ENCODE measurements around the gene MYH13. TPM values are rescaled to one million over a fixed set of nuclear protein-coding genes. Genes with fewer than 3 reads are reported as not detected.
"Not testable (repeated sequence)": the region's sequence is repeated elsewhere in the genome, so short reads cannot be mapped to it uniquely, and the experiment has no call there.

The MYH13 gene
- total RNA-seq, 1 donor from 2014 or later: not detected

DNA sequence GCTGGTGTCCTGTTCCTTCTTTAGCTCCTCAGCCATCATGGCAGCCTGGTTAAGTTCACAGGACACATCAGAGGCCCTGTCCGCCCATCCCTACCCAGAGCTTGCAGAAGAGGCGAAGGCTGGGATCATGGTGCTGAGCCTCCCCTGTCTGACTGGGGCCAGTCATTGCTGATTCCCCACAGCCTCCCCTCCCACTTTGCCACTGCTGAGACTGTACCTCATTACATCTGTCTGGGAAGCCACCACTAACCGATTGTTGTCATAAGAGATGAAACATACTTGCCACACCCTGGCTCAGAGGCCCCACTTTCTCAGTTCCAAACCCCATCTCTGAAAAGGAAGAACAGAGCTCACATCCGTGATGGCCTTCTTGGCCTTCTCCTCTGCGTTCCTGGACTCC, 66.2 kb downstream of the MYH13 start:
- intact Hi-C loops (cut with micrococcal nuclease): no loop called here

DNA sequence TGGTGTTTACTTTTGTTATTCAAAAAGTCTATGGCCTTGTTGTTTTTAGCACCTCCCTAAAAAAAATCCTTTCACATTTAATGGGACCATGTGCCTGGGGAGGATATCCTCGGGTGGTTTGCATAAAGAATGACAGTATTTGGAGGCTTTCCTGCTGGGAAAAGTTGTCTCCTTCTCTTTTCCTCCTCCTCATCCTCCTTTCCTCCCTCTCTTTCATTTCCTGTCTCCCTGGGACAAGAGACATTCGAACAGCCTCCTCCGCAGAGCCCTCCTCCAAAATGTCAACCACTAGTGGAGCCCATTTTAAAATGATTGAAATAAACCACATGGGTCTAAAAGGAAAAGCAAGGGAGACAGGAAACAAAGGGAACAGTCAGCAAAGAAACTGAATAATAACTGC, 67.4 kb downstream of the MYH13 start:
- intact Hi-C loops (cut with micrococcal nuclease): no loop called here

DNA sequence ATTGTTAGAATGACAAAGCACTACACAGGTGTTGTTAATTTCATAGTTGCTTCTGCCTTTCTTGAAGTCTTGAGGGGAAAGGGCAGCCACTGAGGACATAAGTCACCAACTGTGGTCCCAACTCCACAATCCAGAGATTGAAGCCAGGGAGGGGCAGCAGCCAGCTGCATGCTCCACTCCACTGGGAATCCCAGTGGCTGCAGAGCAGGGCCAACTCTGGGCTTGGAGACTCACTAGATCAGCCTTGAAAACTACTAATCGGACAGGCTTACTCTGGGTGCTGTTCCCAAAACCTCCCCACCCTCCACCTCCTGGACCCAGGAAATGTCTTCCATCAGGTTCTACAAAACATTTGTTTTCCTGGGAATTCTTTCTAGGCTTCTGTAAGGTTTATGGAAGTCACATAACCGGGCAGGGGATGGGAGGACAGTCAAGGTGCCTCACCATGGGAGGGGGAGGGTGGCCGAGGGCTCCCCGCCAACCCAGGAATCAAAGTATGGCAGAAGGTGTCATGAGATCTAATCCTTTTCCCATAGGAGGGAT, 68.0 kb downstream of the MYH13 start:
- intact Hi-C loops (cut with micrococcal nuclease): no loop called here

DNA sequence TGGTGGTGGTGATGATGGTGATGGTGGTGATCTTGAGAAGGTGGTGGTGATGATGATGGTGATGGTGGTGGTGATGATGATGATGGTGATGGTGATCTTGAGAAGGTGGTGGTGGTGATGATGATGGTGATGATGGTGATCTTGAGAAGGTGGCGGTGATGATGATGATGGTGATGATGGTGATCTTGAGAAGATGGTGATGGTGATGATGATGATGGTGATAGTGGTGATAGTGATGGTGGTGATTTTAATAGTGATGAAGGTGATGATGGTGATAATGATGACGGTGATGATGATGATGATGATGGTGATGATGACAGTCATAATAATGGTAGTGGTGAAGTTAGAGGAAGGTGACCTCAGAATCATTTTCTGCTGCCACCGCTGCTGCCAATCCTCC, 75.1 kb downstream of the MYH13 start:
- intact Hi-C loops (cut with micrococcal nuclease): loop anchor here (5.0 kb wide), 1 partner anchor 60 kb away; no protein-coding TSS in a partner anchor

DNA sequence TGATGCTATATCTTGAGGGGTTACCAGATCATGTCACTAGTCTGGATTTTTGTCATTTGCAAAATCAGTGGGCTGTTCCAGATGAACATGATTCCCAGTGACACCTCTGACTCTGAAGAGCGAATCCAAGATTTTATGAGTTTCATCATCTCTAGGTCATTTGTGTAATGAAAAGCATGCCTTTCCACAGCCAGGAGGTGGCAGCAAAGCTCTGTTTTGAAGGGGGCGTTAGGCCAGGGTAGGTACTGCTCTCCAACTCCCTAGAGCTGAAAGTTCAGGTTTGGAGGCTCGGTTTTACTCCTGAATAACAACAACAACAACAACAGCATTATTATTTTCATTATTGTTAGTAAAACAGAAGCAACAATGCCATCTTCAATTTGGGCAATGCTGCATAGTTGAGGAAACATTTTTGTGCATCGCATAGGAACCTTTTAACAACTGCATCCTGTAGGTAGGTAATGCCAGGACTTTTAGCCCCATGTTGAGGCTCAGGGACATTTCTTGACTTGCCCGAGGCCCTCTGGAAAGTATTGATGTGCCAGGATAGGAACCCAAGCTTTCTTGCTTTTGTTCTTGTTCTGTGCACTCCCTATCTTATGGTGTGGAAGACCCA, 77.0 kb downstream of the MYH13 start:
- intact Hi-C loops (cut with micrococcal nuclease): loop anchor here (1.0 to 5.0 kb wide), 2 partner anchors 61 to 322 kb away; no protein-coding TSS in a partner anchor

DNA sequence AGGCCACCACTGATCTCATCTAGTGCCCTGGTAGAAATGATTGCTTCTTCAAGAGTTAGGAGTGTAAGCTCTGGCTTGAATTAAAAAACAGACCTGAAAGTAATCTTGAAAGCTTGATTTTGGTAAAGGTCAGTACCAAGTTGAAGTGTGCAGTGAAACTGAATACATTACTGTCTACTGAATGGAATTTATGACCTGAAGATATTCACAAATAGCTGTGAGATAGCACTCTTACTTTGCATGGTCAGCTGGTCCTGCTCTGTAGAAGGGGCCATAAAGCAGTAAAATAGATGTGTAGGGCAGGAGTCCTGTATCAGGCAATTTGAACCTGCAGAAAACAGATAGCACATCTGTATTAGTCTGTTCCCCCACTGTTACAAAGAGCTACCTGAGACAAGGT, 78.6 kb downstream of the MYH13 start:
- intact Hi-C loops (cut with micrococcal nuclease): no loop called here

DNA sequence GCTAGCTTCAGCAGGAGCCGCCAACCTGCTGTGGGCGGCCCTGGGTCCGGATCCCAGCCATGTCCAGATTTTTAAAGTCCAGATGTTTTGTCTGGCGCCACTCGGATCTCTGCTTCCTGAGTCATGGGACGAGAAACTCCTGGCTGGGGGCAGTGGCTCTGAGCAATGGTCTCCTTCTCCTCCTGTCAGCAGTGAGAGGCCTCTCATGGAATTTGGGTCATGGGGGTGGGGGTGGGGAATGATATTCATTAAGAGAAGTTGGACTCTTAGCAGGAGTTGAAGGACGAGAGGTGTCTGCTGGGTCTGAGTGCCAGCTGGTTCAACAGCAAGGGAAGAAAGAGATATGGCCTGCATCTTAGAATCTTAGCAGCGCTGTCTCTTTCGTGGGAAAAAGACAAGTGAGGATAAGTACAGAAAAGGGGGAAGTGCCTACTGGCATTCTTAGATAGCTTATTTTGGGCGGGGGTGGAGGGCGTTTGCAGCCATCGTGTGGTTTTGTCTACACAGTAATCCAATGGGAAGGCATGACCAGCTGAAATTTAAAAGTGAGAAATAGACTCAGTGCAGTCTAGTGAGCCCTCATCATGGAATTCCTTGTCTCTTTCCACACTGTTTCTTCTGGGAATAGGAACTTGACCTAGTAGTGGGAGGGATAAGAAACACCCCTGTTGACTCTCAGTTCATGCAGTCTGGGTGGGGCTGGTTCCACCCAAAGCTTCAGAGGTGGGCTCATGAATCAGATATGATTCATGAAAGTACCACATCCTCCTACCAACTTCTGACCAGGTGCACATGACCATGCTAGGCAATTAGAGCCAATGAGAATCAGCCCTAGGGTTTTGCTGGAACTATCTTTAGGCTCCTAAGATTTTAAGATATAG, 80.5 kb downstream of the MYH13 start:
- intact Hi-C loops (cut with micrococcal nuclease): no loop called here

DNA sequence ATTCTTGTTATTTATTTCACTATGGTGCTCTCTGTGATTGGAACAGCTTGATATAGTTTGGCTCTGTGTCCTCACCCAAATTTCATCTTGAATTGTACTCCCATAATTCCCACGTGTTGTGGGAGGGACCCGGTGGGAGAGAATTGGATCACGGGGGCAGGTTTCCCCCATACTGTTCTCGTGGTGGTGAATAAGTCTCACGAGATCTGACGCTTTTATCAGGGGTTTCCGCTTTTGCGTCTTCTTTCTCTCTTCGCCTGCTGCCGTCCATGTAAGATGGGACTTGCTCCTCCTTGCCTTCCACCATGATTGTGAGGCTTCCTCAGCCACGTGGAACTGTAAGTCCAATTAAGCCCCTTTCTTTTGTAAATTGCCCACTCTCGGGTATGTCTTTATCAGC, 81.2 kb downstream of the MYH13 start:
- intact Hi-C loops (cut with micrococcal nuclease): not testable (repeated sequence)

DNA sequence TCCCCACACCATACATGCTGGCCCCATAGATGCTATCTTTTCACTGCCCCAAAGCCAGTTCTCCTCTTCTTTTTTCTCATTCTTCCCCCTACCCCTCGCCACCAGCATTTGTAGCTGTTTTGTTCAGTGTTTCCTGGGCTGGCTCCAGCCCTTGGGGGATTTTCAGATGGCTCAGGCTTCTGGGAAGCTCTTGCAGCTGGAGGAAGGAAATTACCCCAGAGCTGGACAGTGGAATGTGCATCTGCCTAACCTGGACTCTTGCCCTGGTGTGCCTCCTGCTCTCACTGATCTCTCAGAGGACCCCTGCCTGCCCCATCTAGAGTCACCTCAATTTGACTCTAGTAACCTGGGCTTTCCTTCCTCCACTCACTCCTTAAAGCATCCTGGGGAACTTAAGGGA, 82.8 kb downstream of the MYH13 start:
- intact Hi-C loops (cut with micrococcal nuclease): no loop called here

DNA sequence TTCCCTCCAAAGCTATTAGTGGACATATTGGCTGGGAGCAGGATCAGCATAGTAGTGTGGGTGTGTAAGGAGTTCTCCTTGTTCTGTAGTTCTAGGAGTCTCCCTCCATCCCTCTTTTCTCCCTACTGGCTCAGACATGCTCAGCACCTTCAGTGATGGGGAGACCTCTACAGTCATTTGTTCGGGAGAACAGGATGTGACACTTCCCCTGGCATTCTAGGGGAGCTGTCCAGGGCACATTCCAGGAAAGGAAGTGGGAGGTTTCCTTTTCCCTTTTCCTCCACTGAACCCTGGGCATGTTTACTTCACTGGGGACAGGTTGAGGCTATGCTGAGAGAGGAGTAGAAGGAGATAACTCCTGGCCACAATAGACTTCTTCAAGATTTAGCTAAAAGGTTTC, 86.5 kb downstream of the MYH13 start:
- intact Hi-C loops (cut with micrococcal nuclease): no loop called here

DNA sequence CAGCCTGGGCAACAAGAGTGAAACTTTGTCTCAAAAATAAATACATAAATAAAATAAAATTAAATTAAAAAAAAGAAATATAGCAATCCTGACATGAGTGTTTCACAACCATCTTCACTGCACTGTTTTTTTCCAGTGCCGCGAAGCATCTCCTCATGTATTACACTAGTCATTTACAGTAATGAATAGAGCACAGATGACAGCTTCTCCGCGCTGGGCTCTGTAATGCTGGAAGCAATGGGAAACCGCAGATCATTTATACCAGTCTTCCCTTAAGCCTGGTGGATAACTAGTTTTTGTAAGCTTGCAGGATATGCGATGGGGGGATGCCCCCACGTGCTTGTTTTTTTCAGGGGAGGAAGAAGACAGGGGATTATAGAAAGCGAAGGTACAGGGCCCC, 86.9 kb downstream of the MYH13 start:
- intact Hi-C loops (cut with micrococcal nuclease): no loop called here

DNA sequence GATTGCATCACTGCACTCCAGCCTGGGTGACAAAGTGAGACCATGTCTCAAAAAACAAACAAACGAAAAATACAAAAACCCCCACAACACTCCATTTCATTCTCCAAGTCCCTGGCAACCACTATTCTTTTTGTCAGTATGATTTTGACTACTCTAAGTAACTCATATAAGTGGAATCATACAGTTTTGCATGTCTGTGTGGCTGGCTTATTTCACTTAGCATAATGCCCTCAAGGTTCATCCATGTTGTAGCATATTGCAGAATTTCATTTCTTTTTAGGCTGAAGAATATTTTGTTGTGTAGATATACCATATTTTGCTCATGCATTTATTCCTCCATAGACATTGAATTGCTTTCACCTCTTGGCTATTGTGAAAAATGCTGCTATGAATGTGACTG, 92.7 kb downstream of the MYH13 start:
- intact Hi-C loops (cut with micrococcal nuclease): no loop called here

DNA sequence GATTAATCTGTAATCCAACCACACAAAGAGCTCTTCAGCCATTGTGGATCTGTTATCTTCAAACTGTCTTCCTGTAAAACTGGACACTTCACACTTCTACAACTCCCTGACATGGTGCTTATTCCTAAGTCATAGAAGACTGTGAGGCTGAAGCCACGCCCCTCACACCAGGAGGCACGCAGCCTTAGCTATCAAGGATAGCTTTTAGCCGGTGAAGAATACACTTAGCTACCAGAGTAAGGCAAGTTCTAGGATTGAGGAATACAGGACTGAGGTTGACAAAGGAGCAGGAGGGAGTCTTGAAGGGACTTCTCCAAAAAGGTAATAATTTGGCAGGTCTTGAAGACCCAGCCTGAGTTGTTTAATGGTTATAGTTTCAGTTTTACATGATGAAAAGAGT, 94.6 kb downstream of the MYH13 start:
- intact Hi-C loops (cut with micrococcal nuclease): no loop called here

DNA sequence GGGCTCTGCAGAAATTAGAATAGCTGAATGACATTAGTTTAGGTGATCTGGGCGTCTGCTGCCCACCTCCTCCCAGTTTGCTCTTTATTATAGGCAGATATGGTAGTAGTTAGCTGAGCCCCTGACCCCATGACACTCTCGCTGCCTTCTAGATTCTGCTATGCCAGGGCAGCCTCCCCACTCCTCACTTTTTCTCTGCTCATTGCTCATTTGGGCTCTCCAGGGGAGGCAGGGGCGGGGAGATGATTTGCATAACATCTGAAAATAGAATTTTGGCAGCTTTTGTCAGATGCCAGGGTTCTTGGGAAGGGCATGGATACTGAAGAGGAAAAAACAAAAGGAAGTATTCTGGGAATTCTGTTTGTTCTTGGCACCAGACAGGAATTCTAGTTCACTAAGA, 96.4 kb downstream of the MYH13 start:
- intact Hi-C loops (cut with micrococcal nuclease): no loop called here

DNA sequence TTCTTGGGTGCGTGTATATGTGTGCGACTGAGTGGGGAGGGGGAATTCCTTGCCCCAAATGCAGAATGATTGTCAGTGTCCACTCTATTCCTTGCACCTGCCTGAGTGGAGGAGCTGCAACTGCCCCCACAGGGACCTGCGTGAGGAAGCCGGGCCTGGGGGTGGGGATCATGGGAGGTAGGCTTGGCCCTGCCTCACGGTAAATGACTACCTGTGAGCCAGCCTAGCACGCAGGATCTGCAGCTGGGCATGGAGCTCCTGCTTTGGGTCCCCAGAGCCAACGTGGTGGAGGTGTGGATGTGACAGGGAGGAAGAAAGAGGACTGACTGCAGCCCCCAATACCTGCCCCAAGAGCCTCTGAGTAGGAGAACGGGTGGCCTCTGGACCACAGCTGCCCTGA, 97.4 kb downstream of the MYH13 start:
- intact Hi-C loops (cut with micrococcal nuclease): no loop called here

DNA sequence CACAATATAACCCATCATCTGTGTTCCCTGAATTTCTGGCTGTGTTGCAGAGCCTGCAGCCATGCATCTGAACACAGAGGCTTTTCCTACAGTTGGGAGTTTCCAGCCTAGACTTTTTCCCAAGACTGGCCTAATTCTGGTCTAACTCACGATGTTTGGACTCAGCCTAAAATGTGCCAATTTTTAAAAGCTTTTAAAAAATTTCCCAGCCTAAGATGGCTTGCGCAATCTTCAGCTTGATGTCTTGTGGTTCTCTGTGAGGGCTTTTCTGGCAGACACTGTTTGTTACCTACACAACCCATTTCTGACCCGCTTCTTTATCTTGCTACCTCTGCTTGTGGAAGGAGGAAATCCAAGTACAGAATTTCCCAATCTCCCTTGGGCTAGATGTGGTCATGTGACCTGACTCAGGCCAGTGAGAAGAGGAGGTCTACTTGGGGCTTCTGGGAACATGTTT, 101.7 kb downstream of the MYH13 start:
- intact Hi-C loops (cut with micrococcal nuclease): no loop called here

DNA sequence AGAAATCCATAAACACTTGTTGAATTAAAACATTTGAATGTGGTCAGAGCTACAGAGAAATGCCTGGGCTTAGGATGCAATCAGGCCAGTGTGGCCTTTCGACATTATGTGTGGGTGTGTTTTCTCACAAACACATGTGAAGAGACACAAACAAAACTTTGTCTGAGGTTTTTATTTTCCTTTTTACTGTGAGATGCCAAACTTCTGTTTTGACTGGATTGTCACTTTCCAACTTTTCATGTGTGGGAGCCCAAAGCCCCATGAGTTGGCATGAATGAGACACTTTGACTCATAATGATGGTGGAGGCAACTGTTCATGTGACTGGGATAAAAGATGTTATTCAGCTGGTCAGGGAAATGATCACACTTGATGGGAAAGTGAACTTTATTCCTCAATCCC, 102.5 kb downstream of the MYH13 start:
- intact Hi-C loops (cut with micrococcal nuclease): no loop called here

DNA sequence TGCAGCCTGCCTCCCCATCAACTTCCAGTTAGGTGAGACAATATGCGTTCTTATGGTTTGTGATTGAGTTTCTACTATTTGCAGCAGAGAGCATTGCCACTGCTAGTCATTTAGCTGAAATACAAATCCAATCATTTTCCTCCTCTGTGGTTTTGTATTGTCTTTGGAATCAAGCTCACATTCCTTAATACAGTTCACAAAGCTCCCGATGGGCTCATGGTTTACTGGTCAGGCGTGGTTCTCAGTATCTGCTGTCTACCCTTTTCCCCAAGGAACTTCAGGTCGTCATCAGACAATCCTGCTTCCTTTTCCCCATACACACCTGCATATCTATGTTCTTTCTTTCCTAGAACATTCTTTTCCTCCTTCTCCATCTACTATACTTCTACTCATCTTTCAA, 104.8 kb downstream of the MYH13 start:
- intact Hi-C loops (cut with micrococcal nuclease): no loop called here

DNA sequence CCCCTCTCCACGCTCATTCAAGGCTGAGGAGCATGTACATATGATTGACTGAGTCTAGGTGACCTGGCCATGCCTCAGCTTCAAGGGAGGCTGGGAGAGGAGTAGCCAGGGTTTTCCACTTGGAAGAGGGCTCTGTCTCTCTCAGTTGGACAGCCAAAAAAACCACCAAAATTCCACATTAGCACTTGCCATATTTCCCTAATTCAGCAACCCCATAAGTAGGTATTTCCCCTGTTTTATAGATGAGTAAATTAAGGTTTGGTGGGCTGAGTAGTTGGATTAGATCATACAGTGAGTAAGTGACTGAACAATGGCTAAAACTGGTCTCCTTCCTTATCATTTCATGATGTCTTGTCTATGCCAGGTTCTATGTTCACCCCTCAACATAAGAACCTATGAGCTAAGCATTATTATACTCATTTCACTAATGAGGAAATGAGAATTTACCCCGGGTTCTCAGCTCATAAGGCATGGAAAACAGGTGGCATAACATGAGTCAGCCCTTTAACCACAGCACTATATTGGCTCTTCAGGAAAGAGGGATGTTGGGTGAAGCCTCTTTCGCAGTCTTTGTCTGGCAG, 106.4 kb downstream of the MYH13 start:
- intact Hi-C loops (cut with micrococcal nuclease): no loop called here

DNA sequence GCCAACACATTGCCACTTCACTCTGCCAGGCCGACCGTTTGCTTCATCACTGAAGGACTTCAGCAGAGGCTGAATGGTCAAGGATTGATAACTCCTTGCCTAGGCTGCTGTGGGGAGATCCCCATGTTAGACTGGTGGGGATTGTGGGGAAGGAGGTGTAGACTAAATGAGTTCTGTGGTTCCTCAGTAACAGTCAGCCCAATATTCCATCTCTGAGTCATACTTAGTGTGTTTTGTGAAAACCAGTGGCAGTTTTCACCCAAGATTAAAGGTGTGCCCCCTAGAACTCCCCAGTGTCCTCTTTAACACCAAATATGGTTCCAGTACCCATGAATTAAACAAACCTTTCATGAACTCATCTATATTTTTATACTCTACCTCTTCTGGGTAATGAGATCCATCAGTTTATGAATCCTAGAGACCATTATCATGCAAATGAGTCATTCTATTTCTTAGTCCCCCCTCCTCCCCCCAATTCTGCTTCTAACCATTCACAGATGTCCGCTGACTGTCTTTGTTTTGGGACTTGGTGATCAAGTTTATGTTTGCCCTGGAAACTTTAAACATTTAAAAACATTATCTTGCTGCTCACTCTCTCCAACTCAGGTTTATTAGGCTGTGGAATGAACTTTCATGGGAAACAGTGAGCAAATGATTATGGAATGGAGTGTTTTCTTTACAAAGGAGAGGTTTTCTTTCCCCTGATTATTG, 107.6 kb downstream of the MYH13 start:
- intact Hi-C loops (cut with micrococcal nuclease): no loop called here

DNA sequence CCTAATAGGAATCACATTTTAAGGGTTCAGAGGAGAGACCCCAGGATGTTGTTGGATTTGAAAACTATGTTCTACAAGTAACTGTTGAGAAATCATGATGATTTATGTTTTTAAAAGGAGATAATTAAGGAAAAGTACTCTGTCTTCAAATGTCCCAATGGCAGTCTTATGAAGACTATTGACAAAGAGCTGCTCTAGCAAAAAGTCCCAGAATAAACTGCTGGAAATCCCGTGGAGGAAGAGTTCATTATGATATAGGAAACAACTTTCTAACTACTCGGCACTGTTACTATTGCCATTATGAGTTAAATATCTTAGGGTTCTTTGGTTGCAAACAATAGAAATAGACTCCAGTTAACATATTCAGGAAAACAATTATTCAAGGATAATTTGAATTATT, 108.8 kb downstream of the MYH13 start:
- intact Hi-C loops (cut with micrococcal nuclease): no loop called here

DNA sequence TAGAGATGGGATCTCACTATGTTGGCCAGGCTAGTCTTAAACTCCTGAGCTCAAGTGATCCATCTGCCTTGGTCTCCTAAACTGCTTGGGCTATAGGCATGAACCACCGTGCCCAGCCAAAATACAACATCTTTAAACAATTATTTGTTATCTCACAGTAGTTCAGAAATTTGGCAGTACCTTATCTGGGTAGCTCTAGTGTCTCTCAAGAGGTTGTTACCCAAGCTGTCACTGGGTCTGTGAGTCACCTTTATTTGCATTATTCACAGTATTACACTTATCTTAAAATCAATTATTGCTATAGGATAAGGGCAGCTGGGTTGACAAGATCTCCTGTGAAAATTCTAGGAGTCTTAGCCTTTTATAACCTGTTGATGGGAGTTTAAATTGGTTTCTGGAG, 110.4 kb downstream of the MYH13 start:
- intact Hi-C loops (cut with micrococcal nuclease): no loop called here

Data from T-helper 2 cell treated with Interferon-gamma antibody and Interleukin-4, amounts not matched to agents 100 ng/mL and 5 ng/mL, for 36 hours (primary cell).